ENCODE measurements around the gene KCNH1. TPM values are rescaled to one million over a fixed set of nuclear protein-coding genes. Genes with fewer than 3 reads are reported as not detected.

The KCNH1 gene
- total and polyA plus RNA-seq, 7 donors = 0.10 to 0.22 (median 0.17) TPM

DNA sequence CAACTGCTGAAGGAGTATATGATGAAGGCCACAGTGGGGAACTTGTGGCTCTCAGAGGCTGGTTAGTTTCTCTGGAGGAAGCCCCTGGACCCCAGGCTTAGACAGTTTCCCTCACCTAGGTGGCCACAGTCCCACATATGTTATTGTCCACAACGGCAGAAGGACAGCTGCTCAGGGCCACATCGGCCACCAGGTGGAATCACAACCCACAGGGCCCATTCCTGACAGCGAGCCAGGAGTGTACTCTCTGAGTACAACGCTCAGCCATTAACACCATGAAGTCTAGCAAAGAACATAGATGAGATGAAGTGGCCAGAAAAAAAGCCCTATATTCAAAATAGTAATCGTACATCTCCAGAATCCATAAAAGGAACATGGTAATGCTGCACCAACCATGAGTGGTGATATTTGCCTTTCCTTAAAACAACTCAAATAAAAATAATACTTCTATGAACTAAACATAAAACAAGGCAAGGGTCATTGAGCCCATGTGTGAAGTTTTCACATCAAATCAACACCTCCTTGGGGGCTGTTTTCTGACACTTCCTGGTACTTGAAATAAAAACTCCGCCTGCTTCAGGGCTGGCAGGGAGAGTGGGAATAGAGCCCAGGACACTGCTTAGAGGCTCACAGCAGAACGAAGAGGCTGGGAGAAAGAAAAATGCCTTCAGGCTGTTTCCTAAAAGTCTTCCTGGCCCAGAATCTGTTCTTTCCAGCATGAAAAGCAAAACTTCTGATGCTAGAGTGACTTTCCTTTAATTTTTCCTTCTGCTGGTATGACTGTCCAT lies 421.9 kb downstream of the KCNH1 start:
- Histone ChIP-seq H3K4me1 (no peaks in the 10 kb centered on the region), H3K9me3 (no peaks in the 10 kb centered on the region), H3K27ac (no peak overlapping the region), H3K36me3 (ENCODE audit: insufficient read depth in 1 of 2, low read depth in 1 of 2) (no peaks in the 10 kb centered on the region), H3K4me3 (no peak overlapping the region), H3K27me3 (ENCODE audit: insufficient read depth in 3 of 3, low read length in 2 of 3) (no peaks in the 10 kb centered on the region)
- TF ChIP-seq, protein P1, sequence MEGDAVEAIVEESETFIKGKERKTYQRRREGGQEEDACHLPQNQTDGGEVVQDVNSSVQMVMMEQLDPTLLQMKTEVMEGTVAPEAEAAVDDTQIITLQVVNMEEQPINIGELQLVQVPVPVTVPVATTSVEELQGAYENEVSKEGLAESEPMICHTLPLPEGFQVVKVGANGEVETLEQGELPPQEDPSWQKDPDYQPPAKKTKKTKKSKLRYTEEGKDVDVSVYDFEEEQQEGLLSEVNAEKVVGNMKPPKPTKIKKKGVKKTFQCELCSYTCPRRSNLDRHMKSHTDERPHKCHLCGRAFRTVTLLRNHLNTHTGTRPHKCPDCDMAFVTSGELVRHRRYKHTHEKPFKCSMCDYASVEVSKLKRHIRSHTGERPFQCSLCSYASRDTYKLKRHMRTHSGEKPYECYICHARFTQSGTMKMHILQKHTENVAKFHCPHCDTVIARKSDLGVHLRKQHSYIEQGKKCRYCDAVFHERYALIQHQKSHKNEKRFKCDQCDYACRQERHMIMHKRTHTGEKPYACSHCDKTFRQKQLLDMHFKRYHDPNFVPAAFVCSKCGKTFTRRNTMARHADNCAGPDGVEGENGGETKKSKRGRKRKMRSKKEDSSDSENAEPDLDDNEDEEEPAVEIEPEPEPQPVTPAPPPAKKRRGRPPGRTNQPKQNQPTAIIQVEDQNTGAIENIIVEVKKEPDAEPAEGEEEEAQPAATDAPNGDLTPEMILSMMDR (IDR thresholded peaks at IDR 0.05) = no peak
- ATAC-seq (peak in 1 of 4 donors; percentile 44), DNase-seq (no peak)
- intact Hi-C loops (cut with DNase I) = no loop called here
- whole genome bisulfite sequencing, 3 donors = 46 to 56% (median 50%) methylated on average over 7 of the region's 7 CpGs

DNA sequence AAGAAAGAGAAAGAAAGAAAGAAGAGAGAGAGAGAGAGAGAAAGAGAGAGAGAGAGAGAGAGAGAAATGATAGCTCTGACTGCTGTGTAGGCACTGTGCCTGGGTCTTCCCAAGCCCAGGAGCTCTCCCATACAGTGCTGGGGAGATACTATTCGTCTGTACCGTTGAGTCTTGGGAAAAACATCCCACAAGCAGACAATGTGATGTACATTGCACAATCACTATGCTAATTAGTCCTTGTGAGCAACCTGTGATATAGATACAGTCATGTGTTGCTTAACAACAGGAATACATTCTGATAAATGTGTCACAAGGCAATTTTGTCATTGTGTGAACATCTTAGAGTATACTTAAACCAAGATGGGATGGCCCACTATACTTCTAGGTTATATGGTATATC lies 424.2 kb downstream of the KCNH1 start:
- no peak for ATAC-seq
- Histone ChIP-seq H3K27me3 (ENCODE audit: insufficient read depth in 3 of 3, low read length in 2 of 3) (no peaks in the 10 kb centered on the region), H3K4me3 (no peak overlapping the region), H3K4me1 (no peaks in the 10 kb centered on the region), H3K27ac (no peak overlapping the region), H3K36me3 (ENCODE audit: insufficient read depth in 1 of 2, low read depth in 1 of 2) (no peaks in the 10 kb centered on the region), H3K9me3 (no peaks in the 10 kb centered on the region)
- 80 to 89% (median 86%) methylated on average over 2 of the region's 2 CpGs for WGBS, 3 donors
- TF ChIP-seq, protein P1 (IDR thresholded peaks at IDR 0.05) = no peak
- no peak for DNase-seq
- intact Hi-C loops (cut with DNase I) = no loop called here

DNA sequence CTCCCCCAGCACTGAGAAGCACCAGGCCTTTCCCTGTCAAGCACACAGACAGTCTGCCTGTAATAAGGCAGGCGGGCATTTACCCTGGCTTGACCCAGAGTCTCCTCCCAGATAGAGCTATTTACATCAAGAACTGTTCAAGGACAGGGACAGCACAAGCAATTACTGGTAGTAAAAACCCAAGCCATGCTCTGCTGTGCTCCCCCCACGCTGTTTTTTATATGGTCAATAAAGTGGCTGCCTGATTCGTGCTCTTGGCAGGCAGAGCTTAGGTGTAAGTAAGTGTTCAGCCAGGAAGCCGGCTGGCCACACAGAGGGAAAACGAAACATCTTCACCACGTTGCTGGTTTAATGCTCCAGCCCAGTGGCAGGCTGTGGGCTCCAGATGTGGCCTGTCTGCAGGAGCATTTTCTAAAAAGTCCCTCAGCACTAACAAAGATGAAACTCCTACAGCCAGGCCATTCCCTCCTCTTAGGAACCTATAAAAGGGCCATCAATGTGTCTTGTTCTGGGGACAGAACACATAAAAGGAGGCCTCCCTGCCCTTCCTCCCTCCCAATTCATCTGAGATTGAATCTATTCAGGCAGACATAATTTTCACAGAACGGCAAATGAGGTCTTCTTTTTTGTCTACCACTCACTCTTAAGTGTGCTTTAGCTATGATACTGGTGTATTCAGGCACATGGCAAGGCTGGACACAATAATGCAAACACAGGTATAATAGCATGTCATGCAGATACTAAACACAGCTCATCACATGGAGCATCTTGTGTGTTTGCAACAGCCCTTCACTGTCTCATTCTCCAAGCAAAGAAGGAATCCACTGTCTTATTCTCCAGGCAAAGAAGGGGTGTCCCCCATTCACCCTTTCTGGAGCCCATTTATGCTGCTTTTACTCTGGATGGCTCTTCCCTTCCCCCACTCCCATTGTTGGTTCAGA lies 426.4 kb downstream of the KCNH1 start:
- H3K27me3 ChIP-seq (ENCODE audit: insufficient read depth in 3 of 3, low read length in 2 of 3) = no peaks in the 10 kb centered on the region
- no peak overlapping the region for H3K27ac ChIP-seq
- H3K4me3 ChIP-seq = no peak overlapping the region
- intact Hi-C loops (cut with DNase I) = no loop called here
- H3K4me1 ChIP-seq = no peaks in the 10 kb centered on the region
- H3K36me3 ChIP-seq (ENCODE audit: insufficient read depth in 1 of 2, low read depth in 1 of 2) = no peaks in the 10 kb centered on the region
- TF ChIP-seq, protein P1 (IDR thresholded peaks at IDR 0.05) = no peak
- DNase-seq (no peak), ATAC-seq (no peak)
- 49 to 57% (median 54%) methylated on average over 7 of the region's 7 CpGs for WGBS, 3 donors
- H3K9me3 ChIP-seq = no peaks in the 10 kb centered on the region

DNA sequence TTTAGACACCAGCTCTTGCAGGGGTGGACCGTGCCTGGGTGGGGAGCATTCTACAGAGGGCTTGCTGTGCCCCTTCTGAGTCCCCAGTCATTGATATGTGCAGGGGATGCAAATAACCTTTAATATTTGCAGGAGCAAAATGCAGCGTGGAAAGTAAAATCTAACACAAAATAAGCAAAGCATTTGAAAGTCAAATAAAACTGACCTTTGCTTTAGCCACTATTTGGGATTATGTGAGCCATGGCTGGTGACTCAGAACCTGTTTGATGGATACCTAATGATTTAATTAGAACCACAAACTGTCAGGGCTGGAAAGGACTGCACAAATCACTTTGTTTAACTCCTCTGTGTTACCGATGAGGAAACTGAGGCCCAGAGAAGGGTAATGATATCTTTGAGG lies 427.7 kb downstream of the KCNH1 start:
- WGBS, 3 donors = 83 to 86% (median 84%) methylated on average over 3 of the region's 3 CpGs
- TF ChIP-seq, protein P1 (IDR thresholded peaks at IDR 0.05) = no peak

More for the DNA sequence above, 427.7 kb downstream of the KCNH1 start:
- no peak overlapping the region for H3K27ac ChIP-seq
- H3K27me3 ChIP-seq (ENCODE audit: insufficient read depth in 3 of 3, low read length in 2 of 3) = no peaks in the 10 kb centered on the region
- H3K4me3 ChIP-seq = no peak overlapping the region
- H3K36me3 ChIP-seq (ENCODE audit: insufficient read depth in 1 of 2, low read depth in 1 of 2) = no peaks in the 10 kb centered on the region
- H3K4me1 ChIP-seq = no peaks in the 10 kb centered on the region
- DNase-seq (no peak), ATAC-seq (no peak)
- H3K9me3 ChIP-seq = no peaks in the 10 kb centered on the region
- intact Hi-C loops (cut with DNase I) = no loop called here

Data from psoas muscle (tissue), 8 donors.